GM10248 (cell line): ENCODE measurements around the gene OR4D9.

Source experiments
- CTCF ChIA-PET: fragments of 300-600 bp; sonication (Branson Sonifier 250); formaldehyde crosslinking; extraction: SDS; loops from one replicate; lab custom pipeline; 2021; ENCODE audit warnings: antibody characterized with exemption; lab: Yijun Ruan, JAX
- POLR2A ChIA-PET: fragments of 350-650 bp; sonication (Branson Sonifier 250); formaldehyde crosslinking; extraction: SDS; loops from one replicate; lab custom pipeline; 2020; ENCODE audit warnings: antibody characterized with exemption; lab: Yijun Ruan, JAX
- DNase-seq: peaks from one replicate; pipeline ENCODE4 v3.0.0; 2012; ENCODE audit errors: extremely low spot score
- TF ChIP-seq, protein P1 (sequence below): IDR thresholded peaks from 2 replicates; pipeline ENCODE4 v1.5.1; 2012; ENCODE audit warnings: mild to moderate bottlenecking, low read depth; ENCODE audit errors: extremely low read depth, missing control alignments, control extremely low read depth

Gene OR4D9

GRCh38 chr11:59510941-59511589 lies at the start of gene OR4D9:
Gene OR4D9 (plus strand): TSS chr11:59511539. CDS start chr11:59514913, 3,374 bp downstream.
- TF ChIP-seq, protein P1, sequence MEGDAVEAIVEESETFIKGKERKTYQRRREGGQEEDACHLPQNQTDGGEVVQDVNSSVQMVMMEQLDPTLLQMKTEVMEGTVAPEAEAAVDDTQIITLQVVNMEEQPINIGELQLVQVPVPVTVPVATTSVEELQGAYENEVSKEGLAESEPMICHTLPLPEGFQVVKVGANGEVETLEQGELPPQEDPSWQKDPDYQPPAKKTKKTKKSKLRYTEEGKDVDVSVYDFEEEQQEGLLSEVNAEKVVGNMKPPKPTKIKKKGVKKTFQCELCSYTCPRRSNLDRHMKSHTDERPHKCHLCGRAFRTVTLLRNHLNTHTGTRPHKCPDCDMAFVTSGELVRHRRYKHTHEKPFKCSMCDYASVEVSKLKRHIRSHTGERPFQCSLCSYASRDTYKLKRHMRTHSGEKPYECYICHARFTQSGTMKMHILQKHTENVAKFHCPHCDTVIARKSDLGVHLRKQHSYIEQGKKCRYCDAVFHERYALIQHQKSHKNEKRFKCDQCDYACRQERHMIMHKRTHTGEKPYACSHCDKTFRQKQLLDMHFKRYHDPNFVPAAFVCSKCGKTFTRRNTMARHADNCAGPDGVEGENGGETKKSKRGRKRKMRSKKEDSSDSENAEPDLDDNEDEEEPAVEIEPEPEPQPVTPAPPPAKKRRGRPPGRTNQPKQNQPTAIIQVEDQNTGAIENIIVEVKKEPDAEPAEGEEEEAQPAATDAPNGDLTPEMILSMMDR: no peak
- ChIA-PET POLR2A (no interaction called here), CTCF (interaction anchor here (1.4 kb wide), 2 partner anchors 11 kb away, joined by 3 to 4 read pairs; no protein-coding TSS in a partner anchor)
- no peak for DNase-seq

DNA sequence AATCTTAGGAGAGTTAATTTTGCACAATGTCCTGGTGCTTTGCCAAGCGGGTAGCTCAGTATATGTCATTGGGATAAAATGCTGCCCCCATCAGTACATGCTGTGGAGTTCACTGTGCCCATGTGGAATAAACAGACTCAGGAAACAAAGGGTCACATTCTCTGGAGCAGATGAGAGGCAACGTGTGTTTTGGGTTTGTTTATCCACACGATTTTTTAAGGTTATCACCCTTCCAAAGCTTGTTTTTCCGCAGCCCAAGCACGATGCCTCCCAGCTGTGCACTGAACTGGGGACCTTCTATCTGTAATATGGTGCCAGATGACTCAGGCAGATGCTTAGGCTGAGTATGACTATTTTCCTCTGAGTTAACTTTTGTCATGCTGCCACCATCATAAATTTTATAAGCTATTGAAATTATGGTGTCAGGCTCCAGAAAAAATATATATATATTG lies 48.1 kb upstream of the OR4D9 start:
- CTCF ChIA-PET: no interaction called here
- POLR2A ChIA-PET: no interaction called here
- DNase-seq: no peak
- TF ChIP-seq, protein P1: no peak

GRCh38 chr11:59473015-59473414 lies 38.3 kb upstream of the OR4D9 start, which contains the start of gene OR4D10:
Gene OR4D10 (plus strand): TSS chr11:59473315. CDS start chr11:59477430, 4,115 bp downstream.
- ChIA-PET POLR2A (no interaction called here), CTCF (no interaction called here)
- DNase-seq: no peak
- TF ChIP-seq, protein P1: no peak

DNA sequence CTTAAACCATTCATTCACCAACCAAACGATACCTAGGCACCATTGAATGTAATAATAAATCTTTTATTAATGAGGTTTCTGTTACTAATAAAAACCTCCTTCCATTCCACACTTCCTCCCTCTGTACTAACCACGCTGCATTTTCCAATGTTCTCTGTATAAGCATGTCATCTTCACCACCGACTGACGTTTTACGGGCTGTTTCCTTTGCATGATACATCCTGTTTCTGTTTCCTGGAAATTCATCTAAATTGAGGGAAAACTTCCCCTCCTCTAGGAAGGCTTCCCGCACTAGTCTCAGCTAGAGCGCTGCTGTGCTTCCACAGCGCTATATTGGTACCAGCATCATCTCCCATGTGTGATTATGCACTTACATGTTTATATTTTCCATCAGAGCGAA lies 36.2 kb upstream of the OR4D9 start:
- TF ChIP-seq, protein P1: no peak
- no peak for DNase-seq
- ChIA-PET CTCF (no interaction called here), POLR2A (no interaction called here)

- TF ChIP-seq, protein P1: no peak
- DNase-seq: no peak
- POLR2A ChIA-PET: no interaction called here
- CTCF ChIA-PET: no interaction called here
Measured at GRCh38 chr11:59479906-59480305, 31.4 kb upstream of the OR4D9 start.

DNA sequence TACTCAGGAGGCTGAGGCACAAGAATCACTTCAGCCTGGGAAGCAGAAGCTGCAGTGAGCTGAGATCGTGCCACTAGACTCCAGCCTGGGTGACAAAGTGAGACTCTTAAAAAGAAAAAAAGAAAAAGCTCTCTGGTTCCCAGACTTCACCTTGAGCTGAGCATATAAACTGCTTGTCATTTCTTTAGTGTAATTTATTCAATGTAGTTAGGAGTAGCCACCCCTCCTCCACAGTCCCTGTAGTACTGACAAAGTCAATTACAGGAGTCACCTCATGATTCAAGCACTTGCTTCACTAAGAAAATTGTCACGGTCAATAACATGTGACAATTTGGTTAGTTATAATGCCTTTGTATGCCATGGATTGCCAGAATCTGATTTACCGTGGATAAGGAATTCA lies 31.0 kb upstream of the OR4D9 start:
- ChIA-PET CTCF (no interaction called here), POLR2A (no interaction called here)
- TF ChIP-seq, protein P1: no peak
- no peak for DNase-seq
